ENCODE data around the gene RNF44. TPM values are rescaled to one million over a fixed set of nuclear protein-coding genes. Genes with fewer than 3 reads are reported as not detected.

RNF44 gene
- total and polyA plus RNA-seq, 4 donors: 15.3 to 40.5 (median 25.5) TPM

GRCh38 chr5:176524987-176525386 is 12.2 kb downstream of the RNF44 start:
- no peaks in the 10 kb centered on the region for H3K4me1 ChIP-seq (ENCODE audit: control insufficient read depth in 5 of 5, insufficient read depth in 5 of 5, low read length in 5 of 5)
- no peak overlapping the region for H3K4me3 ChIP-seq
- DNase-seq (no peak), ATAC-seq (ENCODE audit: insufficient read depth, low FRiP score) (no peak)
- no peak overlapping the region for H3K9ac ChIP-seq (ENCODE audit: insufficient read depth in 1 of 2, low read length in 2 of 2)
- H3K9me3 ChIP-seq (ENCODE audit: control insufficient read depth in 4 of 4, insufficient read depth in 3 of 4, low read length in 3 of 4): no peaks in the 10 kb centered on the region
- no peak for TF ChIP-seq CTCF (IDR thresholded peaks at IDR 0.05; ENCODE audit: control extremely low read depth, extremely low read depth)
- H3K36me3 ChIP-seq (ENCODE audit: control insufficient read depth in 4 of 4, insufficient read depth in 4 of 4, low read length in 4 of 4): peaks cover 7 to 26% (median 12%) of the 10 kb centered on the region in 4 donors
- H3K27me3 ChIP-seq (ENCODE audit: control insufficient read depth in 3 of 3, insufficient read depth in 3 of 3, low read length in 2 of 3): no peaks in the 10 kb centered on the region
- WGBS, 2 donors: 90 to 92% methylated on average over 15 of the region's 15 CpGs
- H3K27ac ChIP-seq (ENCODE audit: low read depth in 1 of 2, low read length in 1 of 2): no peak overlapping the region

DNA sequence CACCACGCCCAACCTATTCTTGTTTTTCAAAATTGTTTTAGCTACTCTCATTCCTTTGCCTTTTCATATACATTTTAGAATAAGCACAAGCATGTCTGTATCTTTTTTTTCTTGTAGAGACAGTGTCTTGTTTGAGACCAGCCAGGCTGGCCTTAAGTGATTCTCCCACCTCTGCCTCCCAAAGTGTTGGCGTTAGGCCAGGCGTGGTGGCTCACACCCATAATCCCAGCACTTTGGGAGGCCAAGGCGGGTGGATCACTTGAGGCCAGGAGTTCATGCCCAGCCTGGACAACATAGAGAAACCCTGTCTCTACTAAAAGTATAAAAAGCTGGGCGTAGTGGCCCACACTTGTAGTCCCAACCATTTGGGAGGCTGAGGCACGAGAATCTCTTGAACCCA is 13.1 kb downstream of the RNF44 start:
- Histone ChIP-seq H3K36me3 (ENCODE audit: control insufficient read depth in 4 of 4, insufficient read depth in 4 of 4, low read length in 4 of 4) (peaks cover 7 to 18% (median 8%) of the 10 kb centered on the region in 4 donors), H3K27ac (ENCODE audit: low read depth in 1 of 2, low read length in 1 of 2) (no peak overlapping the region), H3K4me1 (ENCODE audit: control insufficient read depth in 5 of 5, insufficient read depth in 5 of 5, low read length in 5 of 5) (no peaks in the 10 kb centered on the region), H3K27me3 (ENCODE audit: control insufficient read depth in 3 of 3, insufficient read depth in 3 of 3, low read length in 2 of 3) (no peaks in the 10 kb centered on the region), H3K9me3 (ENCODE audit: control insufficient read depth in 4 of 4, insufficient read depth in 3 of 4, low read length in 3 of 4) (no peaks in the 10 kb centered on the region), H3K4me3 (no peak overlapping the region), H3K9ac (ENCODE audit: insufficient read depth in 1 of 2, low read length in 2 of 2) (no peak overlapping the region)
- DNase-seq (no peak), ATAC-seq (ENCODE audit: insufficient read depth, low FRiP score) (no peak)
- WGBS, 2 donors: 92 to 95% methylated on average over 6 of the region's 6 CpGs
- no peak for TF ChIP-seq CTCF (IDR thresholded peaks at IDR 0.05; ENCODE audit: control extremely low read depth, extremely low read depth)

- ATAC-seq (ENCODE audit: insufficient read depth, low FRiP score) (no peak), DNase-seq (no peak)
- no peaks in the 10 kb centered on the region for H3K36me3 ChIP-seq (ENCODE audit: control insufficient read depth in 4 of 4, insufficient read depth in 4 of 4, low read length in 4 of 4)
- H3K9ac ChIP-seq (ENCODE audit: insufficient read depth in 1 of 2, low read length in 2 of 2): no peak overlapping the region
- H3K27ac ChIP-seq (ENCODE audit: low read depth in 1 of 2, low read length in 1 of 2): no peak overlapping the region
- H3K4me3 ChIP-seq: no peak overlapping the region
- H3K27me3 ChIP-seq (ENCODE audit: control insufficient read depth in 3 of 3, insufficient read depth in 3 of 3, low read length in 2 of 3): no peaks in the 10 kb centered on the region
- H3K9me3 ChIP-seq (ENCODE audit: control insufficient read depth in 4 of 4, insufficient read depth in 3 of 4, low read length in 3 of 4): no peaks in the 10 kb centered on the region
- TF ChIP-seq CTCF (IDR thresholded peaks at IDR 0.05; ENCODE audit: control extremely low read depth, extremely low read depth): no peak
- H3K4me1 ChIP-seq (ENCODE audit: control insufficient read depth in 5 of 5, insufficient read depth in 5 of 5, low read length in 5 of 5): no peaks in the 10 kb centered on the region
- WGBS, 2 donors: 70 to 83% methylated on average over 10 of the region's 10 CpGs
Observed at GRCh38 chr5:176521699-176522263, 15.4 kb downstream of the RNF44 start.

DNA sequence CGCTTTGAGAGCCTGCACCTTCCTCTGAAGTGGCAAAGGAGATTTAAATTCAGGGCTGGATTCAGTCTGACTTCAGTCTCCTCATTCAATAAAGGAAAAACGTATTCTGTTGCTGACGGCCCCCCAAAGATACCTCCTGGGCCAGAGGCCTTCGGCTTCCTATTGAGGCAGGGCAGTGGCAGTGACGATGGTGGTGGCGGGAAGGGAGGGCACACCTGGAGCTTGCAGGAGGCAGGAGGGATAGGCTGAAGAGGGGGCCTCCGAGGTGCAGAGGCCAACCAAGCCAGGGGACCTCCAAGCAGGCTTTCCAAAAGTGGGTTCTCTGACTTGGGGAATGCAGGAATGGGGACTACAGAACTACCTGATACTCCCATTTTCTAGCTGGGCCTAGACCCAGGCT is 15.9 kb downstream of the RNF44 start:
- DNase-seq: no peak
- Histone ChIP-seq H3K9me3 (ENCODE audit: control insufficient read depth in 4 of 4, insufficient read depth in 3 of 4, low read length in 3 of 4) (no peaks in the 10 kb centered on the region), H3K9ac (ENCODE audit: insufficient read depth in 1 of 2, low read length in 2 of 2) (no peak overlapping the region), H3K4me3 (no peak overlapping the region), H3K36me3 (ENCODE audit: control insufficient read depth in 4 of 4, insufficient read depth in 4 of 4, low read length in 4 of 4) (no peaks in the 10 kb centered on the region), H3K27ac (ENCODE audit: low read depth in 1 of 2, low read length in 1 of 2) (no peak overlapping the region), H3K4me1 (ENCODE audit: control insufficient read depth in 5 of 5, insufficient read depth in 5 of 5, low read length in 5 of 5) (no peaks in the 10 kb centered on the region), H3K27me3 (ENCODE audit: control insufficient read depth in 3 of 3, insufficient read depth in 3 of 3, low read length in 2 of 3) (no peaks in the 10 kb centered on the region)
- TF ChIP-seq CTCF (IDR thresholded peaks at IDR 0.05; ENCODE audit: control extremely low read depth, extremely low read depth): no peak
- no peak for ATAC-seq (ENCODE audit: insufficient read depth, low FRiP score)
- WGBS, 2 donors: 85 to 93% methylated on average over 7 of the region's 7 CpGs

Measured in lung (tissue), 12 donors.